HG03108 (cell line): Measurements from ENCODE around the gene PTPRA.
"Not testable (repeated sequence)": the region's sequence is repeated elsewhere in the genome, so short reads cannot be mapped to it uniquely, and the experiment has no call there.

Experiments
- ATAC-seq: cut with Tn5 transposase; IDR thresholded peaks from one replicate; pipeline ENCODE4 v1.9.1; 2021; ENCODE audit warnings: moderate library complexity; ENCODE audit not compliant: unreplicated experiment

PTPRA gene

GRCh38 chr20:3067139-3068014 lies 194.1 kb downstream of the PTPRA start:
- ATAC-seq = peak; percentile 11

GRCh38 chr20:3068075-3068474 lies 194.8 kb downstream of the PTPRA start:
- peak; percentile 47 for ATAC-seq

- ATAC-seq = no peak
These were observed 196.0 kb downstream of the PTPRA start for GRCh38 chr20:3068986-3069900.

DNA sequence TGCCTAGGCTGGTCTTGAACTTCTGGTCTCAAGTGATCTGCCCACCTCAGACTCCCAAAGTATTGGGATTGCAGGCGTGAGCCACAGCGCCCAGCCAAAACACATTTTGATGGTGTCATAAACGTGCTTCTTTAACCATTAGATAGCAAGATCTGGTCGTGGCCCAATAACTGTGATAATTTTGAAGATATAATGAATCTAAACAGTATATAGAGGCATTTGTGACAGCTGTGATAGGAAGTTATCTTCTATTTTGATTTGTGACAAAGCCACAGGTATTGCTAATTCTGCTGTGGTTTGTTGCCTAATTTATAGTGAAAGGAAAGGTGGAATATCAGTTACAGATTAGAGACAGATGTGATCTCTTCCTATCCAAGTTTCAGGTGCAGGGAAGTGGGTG lies 197.4 kb downstream of the PTPRA start:
- no peak for ATAC-seq

DNA sequence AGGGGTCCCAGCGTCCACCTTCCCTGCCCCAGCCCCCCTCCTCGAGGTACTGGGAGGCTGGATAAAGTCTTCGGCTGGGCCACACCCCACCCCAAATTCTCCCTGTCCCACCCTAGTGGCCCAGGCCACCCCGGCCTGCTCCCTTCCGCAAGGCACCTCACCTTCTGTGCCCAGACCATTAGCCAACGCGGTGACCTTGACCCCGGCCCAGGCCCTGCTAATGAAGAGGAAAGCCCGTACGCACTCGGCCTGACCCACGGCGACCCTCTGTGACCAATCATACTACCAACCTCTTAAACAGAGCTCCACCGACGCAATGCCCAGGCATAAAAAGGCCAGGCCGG lies 198.0 kb downstream of the PTPRA start:
- ATAC-seq = no peak

DNA sequence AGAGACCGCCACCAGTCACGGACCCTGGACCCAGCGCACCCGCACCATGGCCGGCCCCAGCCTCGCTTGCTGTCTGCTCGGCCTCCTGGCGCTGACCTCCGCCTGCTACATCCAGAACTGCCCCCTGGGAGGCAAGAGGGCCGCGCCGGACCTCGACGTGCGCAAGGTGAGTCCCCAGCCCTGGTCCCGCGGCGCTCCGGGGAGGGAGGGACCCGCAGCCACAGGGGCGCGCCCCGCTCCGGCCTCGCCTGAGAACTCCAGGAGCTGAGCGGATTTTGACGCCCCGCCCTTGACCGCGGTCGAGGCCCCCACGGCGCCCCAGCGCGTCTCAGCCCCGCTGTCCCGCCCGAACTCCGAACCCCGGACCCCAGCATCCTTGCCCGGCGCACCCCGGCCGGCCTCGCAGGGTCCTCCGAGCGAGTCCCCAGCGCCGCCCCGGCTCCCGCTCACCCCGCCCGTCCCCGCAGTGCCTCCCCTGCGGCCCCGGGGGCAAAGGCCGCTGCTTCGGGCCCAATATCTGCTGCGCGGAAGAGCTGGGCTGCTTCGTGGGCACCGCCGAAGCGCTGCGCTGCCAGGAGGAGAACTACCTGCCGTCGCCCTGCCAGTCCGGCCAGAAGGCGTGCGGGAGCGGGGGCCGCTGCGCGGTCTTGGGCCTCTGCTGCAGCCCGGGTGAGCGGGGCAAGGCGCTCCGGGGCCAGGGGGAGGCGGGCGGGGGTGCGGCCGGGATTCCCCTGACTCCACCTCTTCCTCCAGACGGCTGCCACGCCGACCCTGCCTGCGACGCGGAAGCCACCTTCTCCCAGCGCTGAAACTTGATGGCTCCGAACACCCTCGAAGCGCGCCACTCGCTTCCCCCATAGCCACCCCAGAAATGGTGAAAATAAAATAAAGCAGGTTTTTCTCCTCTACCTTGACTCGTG lies 198.6 kb downstream of the PTPRA start, which contains the start of gene OXT:
OXT (plus strand) TSS at position 11 of the 920 bp plus-strand sequence; CDS start at position 47, 36 bp downstream.
- ATAC-seq = no peak

DNA sequence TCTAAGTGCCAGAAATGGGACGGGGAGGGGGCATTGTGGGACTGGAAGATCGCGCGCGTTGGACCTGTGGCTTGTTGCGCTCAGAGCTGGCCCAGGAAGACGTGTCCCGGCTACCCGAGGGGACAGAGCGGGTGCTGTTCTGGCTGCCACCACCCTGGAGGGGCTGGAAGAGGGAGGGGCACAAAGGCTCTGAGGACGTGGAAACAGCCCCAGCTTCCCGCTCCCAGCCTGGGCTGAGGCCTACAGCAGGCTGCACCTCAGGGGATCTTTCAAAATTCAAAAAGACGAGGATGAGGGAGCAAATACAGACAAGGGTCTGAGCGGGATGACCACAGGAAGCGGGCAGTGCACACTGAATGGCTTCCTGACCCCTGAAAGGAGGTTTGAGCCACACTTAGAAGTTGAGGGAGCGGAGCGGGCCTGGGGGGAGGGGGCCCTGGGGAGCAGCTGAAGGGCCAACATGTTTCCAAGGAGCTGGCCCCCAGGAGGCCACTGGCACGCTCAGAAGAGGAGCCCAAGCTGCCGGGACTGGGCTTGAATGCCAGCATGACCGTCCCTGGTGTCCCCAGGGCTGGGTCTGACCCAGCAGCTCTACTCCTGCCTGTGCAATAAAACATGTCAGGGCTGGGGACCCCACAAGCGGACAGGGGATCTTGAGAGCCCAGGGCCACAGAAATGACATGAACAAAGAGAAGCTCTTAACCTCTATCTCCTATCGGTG lies 199.4 kb downstream of the PTPRA start:
- no peak for ATAC-seq

DNA sequence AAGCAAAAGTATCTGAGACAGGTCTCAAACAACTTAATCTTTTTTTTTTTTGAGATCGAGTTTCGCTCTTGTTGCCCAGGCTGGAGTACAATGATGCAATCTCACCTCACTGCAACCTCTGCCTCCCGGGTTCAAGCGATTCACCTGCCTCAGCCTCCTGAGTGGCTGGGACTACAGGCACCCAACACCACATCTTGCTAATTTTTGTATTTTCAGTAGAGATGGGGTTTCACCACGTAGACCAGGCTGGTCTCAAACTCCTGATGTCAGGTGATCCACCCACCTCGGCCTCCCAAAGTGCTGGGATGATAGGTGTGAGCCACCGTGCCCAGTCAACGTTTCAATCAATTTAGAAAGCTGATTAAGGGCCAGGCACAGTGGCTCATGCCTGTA lies 200.0 kb downstream of the PTPRA start:
- not testable (repeated sequence) for ATAC-seq

GRCh38 chr20:3074812-3075211 lies 201.5 kb downstream of the PTPRA start:
- no peak for ATAC-seq

GRCh38 chr20:3075315-3075714 lies 202.0 kb downstream of the PTPRA start:
- not testable (repeated sequence) for ATAC-seq

DNA sequence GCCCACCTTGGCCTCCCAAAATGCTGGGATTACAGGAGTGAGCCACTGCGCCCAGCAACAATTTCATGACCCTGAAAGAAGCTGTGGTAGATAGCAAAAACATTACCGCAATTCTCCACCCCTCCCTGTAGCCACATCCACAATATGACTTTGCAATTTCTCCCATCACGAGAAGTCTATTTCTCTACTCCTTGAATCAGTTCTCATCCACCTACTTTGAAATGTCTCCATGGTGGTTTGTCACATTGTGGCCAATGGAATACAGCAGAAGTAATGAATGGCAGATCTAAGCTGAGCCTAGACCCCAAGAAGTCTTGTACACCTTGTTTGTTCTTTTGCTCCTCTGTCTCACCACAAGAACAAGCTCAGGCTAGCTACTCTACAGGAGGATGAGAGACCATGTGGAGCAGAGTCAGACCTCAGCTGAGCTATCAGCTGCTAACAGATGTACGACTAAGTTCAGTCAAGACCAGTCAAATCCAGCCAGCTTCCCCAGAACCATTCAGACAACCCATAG lies 204.4 kb downstream of the PTPRA start:
- no peak for ATAC-seq

DNA sequence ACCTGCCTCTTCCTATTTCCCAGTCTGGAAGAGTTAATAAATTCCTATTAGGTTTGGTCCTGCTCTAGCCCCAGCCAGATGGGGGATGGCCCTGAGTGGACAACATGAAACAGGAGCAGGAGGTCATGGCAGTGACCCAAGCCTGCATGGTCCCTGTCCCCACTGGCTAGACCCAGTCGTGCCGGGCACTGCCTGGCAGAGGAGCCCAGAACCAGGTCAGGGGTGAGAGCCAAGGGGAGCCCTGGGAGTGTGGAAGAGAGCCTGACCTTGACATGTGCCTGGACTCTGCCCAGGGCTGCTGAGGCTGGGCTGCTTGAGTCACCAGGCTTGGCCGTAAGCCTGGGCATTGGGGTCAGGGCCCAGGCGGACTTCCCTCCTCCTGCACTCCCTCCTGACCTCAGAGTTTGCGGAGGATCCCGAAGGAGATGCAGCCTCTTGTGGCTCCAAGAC lies 207.7 kb downstream of the PTPRA start:
- ATAC-seq = no peak

DNA sequence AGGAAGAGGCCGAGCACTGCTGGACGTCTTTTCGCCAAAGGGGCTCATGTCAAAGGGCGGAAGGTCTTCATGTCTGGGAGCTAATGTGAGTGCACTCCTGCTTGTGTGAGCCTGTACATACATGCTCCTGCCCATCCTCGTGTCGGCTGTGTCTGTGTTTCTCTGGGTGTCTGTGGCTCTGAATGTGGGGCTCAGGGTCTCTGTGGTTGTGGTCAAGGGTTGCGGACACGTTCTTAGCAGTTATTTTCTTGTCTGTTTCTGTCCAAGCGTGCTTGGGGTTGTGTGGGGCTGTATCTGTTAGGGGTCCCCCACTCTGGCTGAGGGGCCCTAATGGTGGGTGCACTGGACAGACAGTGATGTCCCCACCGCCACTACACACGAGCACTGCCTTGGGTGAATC lies 208.4 kb downstream of the PTPRA start:
- no peak for ATAC-seq

- ATAC-seq = no peak
These were observed 209.1 kb downstream of the PTPRA start for GRCh38 chr20:3082306-3082951.

DNA sequence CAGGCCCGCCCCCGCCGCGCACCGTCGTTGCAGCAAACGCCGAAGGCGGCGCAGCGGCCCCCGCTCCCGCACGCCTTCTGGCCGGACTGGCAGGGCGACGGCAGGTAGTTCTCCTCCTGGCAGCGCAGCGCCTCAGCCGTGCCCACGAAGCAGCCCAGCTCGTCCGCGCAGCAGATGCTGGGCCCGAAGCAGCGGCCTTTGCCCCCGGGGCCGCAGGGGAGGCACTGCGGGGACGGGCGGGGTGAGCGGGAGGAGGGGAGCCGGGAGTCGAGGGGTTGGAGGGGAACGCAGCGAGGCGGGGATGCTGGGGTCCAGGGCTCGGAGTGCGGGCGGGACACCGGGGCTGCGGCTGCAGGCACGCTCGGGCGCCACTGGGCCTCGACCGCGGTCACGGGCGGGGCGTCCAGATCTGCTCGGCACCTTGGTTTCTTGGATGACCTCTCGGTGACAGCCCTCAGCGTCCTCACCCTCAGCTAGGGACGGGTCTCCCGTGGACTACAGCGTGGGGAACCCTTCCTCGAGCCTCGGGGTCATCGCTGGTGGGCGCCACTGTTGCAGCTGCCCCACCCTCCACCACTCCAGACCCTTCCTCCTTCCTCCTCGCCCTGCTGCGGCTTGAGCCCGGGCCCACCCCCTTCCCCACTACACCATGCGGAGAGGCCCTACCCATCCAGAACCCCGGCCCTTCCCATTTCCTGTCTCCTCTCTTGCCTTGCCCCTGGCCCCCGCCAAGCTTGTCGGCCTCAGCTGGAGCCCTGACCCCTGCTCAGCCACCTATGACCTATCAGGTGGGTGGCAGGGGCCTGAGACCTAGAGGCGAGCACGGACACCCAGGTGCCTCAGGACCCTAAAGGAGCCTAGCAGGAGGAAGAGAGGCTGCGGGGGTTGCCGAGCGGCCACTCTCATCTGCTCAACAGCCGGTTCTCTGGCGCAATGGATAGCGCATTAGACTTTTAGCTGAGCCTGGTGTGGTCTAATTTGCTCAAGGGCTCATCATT lies 210.0 kb downstream of the PTPRA start:
- ATAC-seq = no peak

DNA sequence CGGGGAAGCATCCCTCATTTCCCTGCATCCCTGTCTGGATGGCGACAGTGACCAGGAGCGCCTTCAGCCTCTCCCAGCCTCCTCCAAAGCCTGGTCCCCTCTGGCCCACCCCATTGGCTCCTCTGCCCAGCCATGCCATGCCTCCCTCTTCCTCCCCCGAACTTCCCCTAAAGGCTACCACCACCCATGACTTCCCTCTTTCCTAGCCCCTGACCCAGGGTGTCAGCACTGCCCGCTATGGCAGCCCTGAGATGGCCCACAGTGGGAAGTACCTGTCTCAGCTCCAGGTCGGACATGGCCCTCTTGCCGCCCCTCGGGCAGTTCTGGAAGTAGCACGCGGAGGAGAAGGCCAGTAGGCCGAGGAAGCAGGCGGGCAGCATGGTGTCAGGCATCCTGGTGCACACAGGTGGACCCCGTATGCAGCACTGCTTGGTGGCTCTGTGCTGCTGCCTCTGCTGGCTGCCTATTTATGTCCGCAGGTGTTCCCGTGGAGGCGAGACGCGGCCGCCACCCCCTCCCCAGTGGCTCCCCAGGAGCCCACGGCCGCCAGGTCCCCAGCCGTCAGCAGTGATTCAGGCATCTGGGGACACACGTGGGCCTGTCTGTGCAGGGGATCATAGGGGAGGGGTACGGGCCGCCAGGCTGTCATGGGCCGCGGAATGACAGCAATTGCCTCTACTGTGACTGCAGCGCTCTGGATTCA lies 211.2 kb downstream of the PTPRA start, which contains the start of gene AVP:
AVP (minus strand) TSS at position 442 of the 703 bp plus-strand sequence; CDS start at position 392, 50 bp downstream.
- no peak for ATAC-seq

DNA sequence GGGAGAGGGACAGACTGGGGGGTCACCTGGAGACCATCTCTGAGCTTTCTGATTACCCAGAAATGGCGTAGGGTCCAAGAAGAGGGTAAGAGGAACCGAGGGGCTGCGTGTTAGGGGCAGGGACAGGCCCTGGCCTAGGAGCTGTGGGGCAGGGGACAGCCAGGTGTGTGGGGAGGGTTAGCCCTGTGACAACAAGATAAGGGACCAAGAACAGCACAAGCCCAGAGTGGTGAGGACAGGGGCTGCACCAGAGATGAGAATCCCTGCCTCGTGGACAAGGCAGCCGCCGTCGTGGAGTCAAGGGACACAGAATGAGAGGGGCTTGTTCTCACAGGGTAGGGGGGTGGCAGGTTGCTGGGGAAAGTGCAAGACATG lies 211.7 kb downstream of the PTPRA start:
- ATAC-seq = no peak
